HCT116 (cell line): ENCODE data around the gene ERCC5.

Experiments
- EGR1 ChIP-seq: IDR thresholded peaks from 2 replicates; pipeline ENCODE4 v1.6.1; 2012; ENCODE audit warnings: low read depth
- EZH2phosphoT487 ChIP-seq: fragments of 200-600 bp; IDR thresholded peaks from 2 replicates; pipeline ENCODE4 v1.6.1; 2018; ENCODE audit warnings: antibody characterized with exemption, borderline replicate concordance
- POLR2A ChIP-seq: IDR thresholded peaks from 2 replicates; pipeline ENCODE4 v1.7.0; 2011; ENCODE audit warnings: borderline replicate concordance; ENCODE audit not compliant: insufficient read depth, insufficient read length; ENCODE audit errors: extremely low read depth
- POLR2AphosphoS5 ChIP-seq: IDR thresholded peaks from 2 replicates; pipeline ENCODE4 v1.6.1; 2011; ENCODE audit warnings: mild to moderate bottlenecking, low read depth, low read length, moderate library complexity
- SIN3A ChIP-seq: IDR thresholded peaks from 2 replicates; pipeline ENCODE4 v1.6.1; 2012; ENCODE audit warnings: low read depth
- SP1 ChIP-seq: IDR thresholded peaks from 2 replicates; pipeline ENCODE4 v1.6.1; 2012; ENCODE audit warnings: low read depth
- TF ChIP-seq, protein P1 (sequence below), 3 experiments: fragments of 200-600 bp in 1 of 3; sonication (generic) in 1 of 3; IDR thresholded peaks in 2 of 3; conservative IDR thresholded peaks in 1 of 3; 2 replicates each; pipeline ENCODE4 v1.5.1; 2012 to 2017; ENCODE audit warnings: low read depth in 2 of 3, low read length in 2 of 3, antibody characterized with exemption in 1 of 3, borderline replicate concordance in 1 of 3, control low read depth in 1 of 3, mild to moderate bottlenecking in 1 of 3, mixed read lengths in 1 of 3, mixed run types in 1 of 3, moderate library complexity in 1 of 3; ENCODE audit not compliant: insufficient read depth in 1 of 3

DNA sequence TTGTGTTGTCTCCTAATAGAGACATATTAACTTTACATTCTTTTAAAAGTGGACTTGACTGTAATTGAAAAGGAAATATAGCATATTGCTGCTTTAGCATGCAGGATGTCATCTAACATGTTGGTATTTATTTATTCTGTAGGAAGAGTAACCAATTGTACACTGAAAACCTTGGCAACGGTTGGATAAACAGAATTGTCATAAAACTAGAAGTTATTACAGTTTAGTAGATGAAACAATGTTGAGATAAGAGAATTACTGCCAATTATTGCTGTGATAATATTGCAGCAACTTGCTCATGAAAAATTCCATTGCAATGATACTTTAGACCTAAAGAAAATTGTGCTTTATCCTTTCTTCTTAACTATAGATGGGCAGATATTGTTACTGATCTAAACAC is 7.6 kb upstream of the ERCC5 start:
- TF ChIP-seq POLR2AphosphoS5: no peak
- TF ChIP-seq, protein P1, sequence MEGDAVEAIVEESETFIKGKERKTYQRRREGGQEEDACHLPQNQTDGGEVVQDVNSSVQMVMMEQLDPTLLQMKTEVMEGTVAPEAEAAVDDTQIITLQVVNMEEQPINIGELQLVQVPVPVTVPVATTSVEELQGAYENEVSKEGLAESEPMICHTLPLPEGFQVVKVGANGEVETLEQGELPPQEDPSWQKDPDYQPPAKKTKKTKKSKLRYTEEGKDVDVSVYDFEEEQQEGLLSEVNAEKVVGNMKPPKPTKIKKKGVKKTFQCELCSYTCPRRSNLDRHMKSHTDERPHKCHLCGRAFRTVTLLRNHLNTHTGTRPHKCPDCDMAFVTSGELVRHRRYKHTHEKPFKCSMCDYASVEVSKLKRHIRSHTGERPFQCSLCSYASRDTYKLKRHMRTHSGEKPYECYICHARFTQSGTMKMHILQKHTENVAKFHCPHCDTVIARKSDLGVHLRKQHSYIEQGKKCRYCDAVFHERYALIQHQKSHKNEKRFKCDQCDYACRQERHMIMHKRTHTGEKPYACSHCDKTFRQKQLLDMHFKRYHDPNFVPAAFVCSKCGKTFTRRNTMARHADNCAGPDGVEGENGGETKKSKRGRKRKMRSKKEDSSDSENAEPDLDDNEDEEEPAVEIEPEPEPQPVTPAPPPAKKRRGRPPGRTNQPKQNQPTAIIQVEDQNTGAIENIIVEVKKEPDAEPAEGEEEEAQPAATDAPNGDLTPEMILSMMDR (IDR thresholded peaks at IDR 0.05 in 2 of 3, conservative IDR thresholded peaks at IDR 0.05 in 1 of 3; ENCODE audit: borderline replicate concordance in 1 of 3, insufficient read depth in 1 of 3, low read depth in 2 of 3, low read length in 2 of 3): no peak
- TF ChIP-seq EZH2phosphoT487: no peak
- TF ChIP-seq EGR1: no peak
- no peak for TF ChIP-seq POLR2A
- TF ChIP-seq SIN3A: no peak
- no peak for TF ChIP-seq SP1
